Measurements from ENCODE around the gene RAB24. TPM values are rescaled to one million over a fixed set of nuclear protein-coding genes. Genes with fewer than 3 reads are reported as not detected.

The RAB24 gene
- total RNA-seq, 1 experiment from 2014 or later, result 37.2 TPM

GRCh38 chr5:177310757-177311391, 7.4 kb upstream of the RAB24 start:
- TF ChIP-seq TCF7L2 (IDR thresholded peaks at IDR 0.05; ENCODE audit: low read depth, low read length), result no peak
- no peak for TF ChIP-seq REST (IDR thresholded peaks at IDR 0.05; ENCODE audit: insufficient read depth in 1 of 2, low read depth in 2 of 2, low read length in 1 of 2)
- TF ChIP-seq POLR2AphosphoS5 (IDR thresholded peaks at IDR 0.05; ENCODE audit: low read depth, low read length), result no peak
- TF ChIP-seq SIN3A (IDR thresholded peaks at IDR 0.05; ENCODE audit: borderline replicate concordance, insufficient read depth, low read depth, low read length), result no peak
- TF ChIP-seq CTCF (IDR thresholded peaks at IDR 0.05), result no peak
- DNase-seq (ENCODE audit: low read depth, low spot score), result no peak
- Histone ChIP-seq H3K4me1 (ENCODE audit: control insufficient read depth, insufficient read depth, low read length) (peaks cover 14% of the 10 kb centered on the region), H3K27ac (ENCODE audit: low read length) (no peak overlapping the region; the same call in 1 of the 2 replicates), H3K27me3 (ENCODE audit: control insufficient read depth, insufficient read depth, low read length) (no peaks in the 10 kb centered on the region), H3K4me3 (ENCODE audit: low read depth in 2 of 2, low read length in 2 of 2) (peak overlapping the region; percentile 39 to 58), H3K9me3 (ENCODE audit: control insufficient read depth, insufficient read depth, low read depth, low read length) (no peaks in the 10 kb centered on the region), H3K36me3 (ENCODE audit: control insufficient read depth, insufficient read depth, low read length) (no peaks in the 10 kb centered on the region; the same call in none of the 2 replicates)
- CTCF ChIA-PET, result interaction anchor here (1.0 to 2.0 kb wide), 5 partner anchors 8 to 79 kb away, joined by 4 to 8 read pairs (median 5); no protein-coding TSS in a partner anchor
- no peak for ATAC-seq
- BruUV-seq (replicated peaks), result no TSS peak
- POLR2A ChIA-PET, result no interaction called here
- intact Hi-C loops (cut with micrococcal nuclease; ENCODE audit: unreplicated experiment) (loop anchor here (10.0 kb wide), 1 partner anchor 144 kb away; no protein-coding TSS in a partner anchor), in situ Hi-C loops (cut with HindIII; ENCODE audit: low pct_unique_long_range_greater_than_20kb, low sequenced_read_pairs) (no loop called here)

- no peaks in the 10 kb centered on the region for H3K9me3 ChIP-seq (ENCODE audit: control insufficient read depth, insufficient read depth, low read depth, low read length)
- H3K36me3 ChIP-seq (ENCODE audit: control insufficient read depth, insufficient read depth, low read length), result no peaks in the 10 kb centered on the region; the same call in none of the 2 replicates
- ATAC-seq (no peak), DNase-seq (ENCODE audit: low read depth, low spot score) (no peak)
- no peak overlapping the region for H3K27ac ChIP-seq (ENCODE audit: low read length)
- BruUV-seq (replicated peaks), result no TSS peak
- no peaks in the 10 kb centered on the region for H3K27me3 ChIP-seq (ENCODE audit: control insufficient read depth, insufficient read depth, low read length)
- CTCF ChIA-PET, result interaction anchor here (0.6 to 2.0 kb wide), 13 partner anchors 8 to 211 kb away, joined by 3 to 11 read pairs (median 4); partner anchors contain the start of gene GRK6
- peaks cover 15% of the 10 kb centered on the region for H3K4me1 ChIP-seq (ENCODE audit: control insufficient read depth, insufficient read depth, low read length)
- TF ChIP-seq POLR2AphosphoS5 (IDR thresholded peaks at IDR 0.05; ENCODE audit: low read depth, low read length), result no peak
- no peak for TF ChIP-seq CTCF (IDR thresholded peaks at IDR 0.05)
- no peak for TF ChIP-seq TCF7L2 (IDR thresholded peaks at IDR 0.05; ENCODE audit: low read depth, low read length)
- no peak for TF ChIP-seq SIN3A (IDR thresholded peaks at IDR 0.05; ENCODE audit: borderline replicate concordance, insufficient read depth, low read depth, low read length)
- TF ChIP-seq REST (IDR thresholded peaks at IDR 0.05; ENCODE audit: insufficient read depth in 1 of 2, low read depth in 2 of 2, low read length in 1 of 2), result no peak
- H3K4me3 ChIP-seq (ENCODE audit: low read depth in 2 of 2, low read length in 2 of 2), result peak overlapping the region in 1 of 2 experiments; percentile 19; a peak in 1 of 4 replicates
- in situ Hi-C loops (cut with HindIII; ENCODE audit: low pct_unique_long_range_greater_than_20kb, low sequenced_read_pairs), result no loop called here
- POLR2A ChIA-PET, result no interaction called here
- intact Hi-C loops (cut with micrococcal nuclease; ENCODE audit: unreplicated experiment), result loop anchor here (10.0 kb wide), 1 partner anchor 144 kb away; no protein-coding TSS in a partner anchor
Observed at GRCh38 chr5:177310332-177310731, 6.8 kb upstream of the RAB24 start.

Data from Panc1 (cell line).